Psoas muscle (tissue), 8 donors: ENCODE data around the gene FOXA3. TPM values are rescaled to one million over a fixed set of nuclear protein-coding genes. Genes with fewer than 3 reads are reported as not detected.

ENCODE experiments used
- ATAC-seq, 4 donors: fragments of 200-7000 bp; cut with Tn5 transposase; one replicate each; pipeline ENCODE4 v1.9.1; 2020; ENCODE audit warnings: moderate library complexity in 3 of 4, mild to moderate bottlenecking in 2 of 4
- DNase-seq, 2 donors: peaks; one replicate each; pipeline ENCODE4 v3.0.0-alpha.2; 2020
- H3K27ac ChIP-seq: fragments of 200-600 bp; one replicate; pipeline ENCODE4 v1.8.0; 2022
- H3K27me3 ChIP-seq, 3 donors: fragments of 200-600 bp in 1 of 3; one replicate each; pipeline versions ENCODE4 v1.6.1 to v1.8.0; 2013 to 2022; ENCODE audit warnings: low read length in 2 of 3, mild to moderate bottlenecking in 2 of 3, moderate library complexity in 1 of 3; ENCODE audit not compliant: insufficient read depth in 3 of 3
- H3K36me3 ChIP-seq, 2 donors: fragments of 200-600 bp in 1 of 2; one replicate each; pipeline versions ENCODE4 v1.6.1 to v1.8.0; 2013 to 2022; ENCODE audit warnings: low read depth in 1 of 2, mild to moderate bottlenecking in 1 of 2, moderate library complexity in 1 of 2; ENCODE audit not compliant: insufficient read depth in 1 of 2
- H3K4me1 ChIP-seq: fragments of 200-600 bp; one replicate; pipeline ENCODE4 v1.8.0; 2022
- H3K4me3 ChIP-seq: fragments of 200-600 bp; one replicate; pipeline ENCODE4 v1.8.0; 2022; ENCODE audit warnings: mild to moderate bottlenecking
- H3K9me3 ChIP-seq: fragments of 200-600 bp; one replicate; pipeline ENCODE4 v1.8.0; 2022
- WGBS, 3 donors: extraction: QIAGEN DNeasy Blood & Tissue Kit; methylation state at CpG; one replicate each; pipeline versions ENCODE4 v1.1.6 to v1.1.7; 2013; 5-methylcytosine and 5-hydroxymethylcytosine counted together
- intact Hi-C, 2 donors: fragments of 100-400 bp; cut with DNase I; formaldehyde crosslinking; loops; one replicate each; pipeline versions ENCODE4 v1.11.0 to v1.14.2; 2022
- long read RNA-seq, 2 donors: library from polyadenylated mRNA; unstranded; transcript quantifications; one replicate each; pipeline ENCODE4 v2.0.0, GENCODE V29; 2021
- polyA plus RNA-seq, 3 donors: library from polyadenylated mRNA; stranded (reverse); fragments of 200-250 nt; gene quantifications; one replicate each; pipeline ENCODE4 v1.2.3, GENCODE V29; 2013
- total RNA-seq, 4 donors: library from RNA; stranded (reverse); fragmentation: NEBNext Ultra II Directional in 2 of 4; extraction: Animal tissue kit (Norgen Biotek cat#: 25700) in 2 of 4; gene quantifications; one replicate each; pipeline versions ENCODE4 v1.2.1 to v1.2.4, GENCODE V29; 2021 to 2023
- TF ChIP-seq, protein P1 (sequence below): fragments of 200-600 bp; IDR thresholded peaks from one replicate; pipeline ENCODE4 v1.8.0; 2022; ENCODE audit warnings: antibody characterized with exemption
- donor health status: healthy with polysubstance abuse.
- donor health status: DM: no; HTN: no; CAD: no; lungs with moderate emphysema.
- donor health status: Bipolar disorder and iron deficiency.
- donor health status: healthy.
- donor health status: DM: yes; HTN: yes; CAD: no.
- donor health status: DM: no; HTN: no; CAD: no.
- donor health status: DM: no; HTN: no; CAD: no.
- donor health status: DM: yes; HTN: yes; CAD: no.

FOXA3 gene
- total RNA-seq = not detected
- under 1 TPM; 0.05 to 0.35 (median 0.23) TPM for polyA plus RNA-seq
- long read RNA-seq, donor 1 = 0 reads
- long read RNA-seq, donor 2 = 0 reads

DNA sequence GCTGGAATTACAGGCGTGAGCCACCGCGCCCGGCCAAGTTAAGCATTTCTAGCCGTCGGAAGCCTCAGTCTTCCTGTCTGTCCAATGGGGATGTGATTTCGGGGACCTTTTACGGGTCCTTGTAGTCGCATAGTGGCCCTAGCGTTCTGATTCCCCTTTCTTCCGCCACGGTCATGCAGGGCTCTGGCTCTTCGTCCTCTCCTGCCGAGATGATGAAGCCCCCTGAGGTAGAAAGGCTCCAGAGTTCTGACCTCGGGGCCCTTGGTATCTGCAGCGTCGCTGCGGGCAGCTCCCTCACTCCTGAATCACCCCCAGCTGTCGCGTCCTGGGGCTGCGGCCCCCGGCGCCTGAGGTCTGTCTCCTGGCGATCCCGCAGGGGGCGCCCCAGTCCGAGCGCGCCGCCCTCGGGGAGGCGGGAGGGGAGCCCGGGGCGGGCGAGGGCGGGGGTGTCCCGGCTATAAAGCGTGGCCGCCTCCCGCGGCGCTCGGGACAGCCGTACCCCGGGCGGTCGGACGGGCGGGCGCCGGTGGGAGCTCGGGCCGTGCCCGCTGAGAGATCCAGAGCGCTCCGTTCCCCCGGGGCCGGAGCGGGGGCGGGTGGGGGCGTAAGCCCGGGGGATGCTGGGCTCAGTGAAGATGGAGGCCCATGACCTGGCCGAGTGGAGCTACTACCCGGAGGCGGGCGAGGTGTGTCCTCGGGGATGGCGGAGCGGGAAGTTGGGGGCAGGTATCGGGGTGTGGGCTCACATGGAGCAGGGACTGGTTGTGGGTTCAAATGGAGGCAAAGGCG lies at the start of gene FOXA3:
FOXA3 (plus strand) TSS at position 487 of the 789 bp plus-strand sequence; CDS start at position 618, 131 bp downstream.
- TF ChIP-seq, protein P1, sequence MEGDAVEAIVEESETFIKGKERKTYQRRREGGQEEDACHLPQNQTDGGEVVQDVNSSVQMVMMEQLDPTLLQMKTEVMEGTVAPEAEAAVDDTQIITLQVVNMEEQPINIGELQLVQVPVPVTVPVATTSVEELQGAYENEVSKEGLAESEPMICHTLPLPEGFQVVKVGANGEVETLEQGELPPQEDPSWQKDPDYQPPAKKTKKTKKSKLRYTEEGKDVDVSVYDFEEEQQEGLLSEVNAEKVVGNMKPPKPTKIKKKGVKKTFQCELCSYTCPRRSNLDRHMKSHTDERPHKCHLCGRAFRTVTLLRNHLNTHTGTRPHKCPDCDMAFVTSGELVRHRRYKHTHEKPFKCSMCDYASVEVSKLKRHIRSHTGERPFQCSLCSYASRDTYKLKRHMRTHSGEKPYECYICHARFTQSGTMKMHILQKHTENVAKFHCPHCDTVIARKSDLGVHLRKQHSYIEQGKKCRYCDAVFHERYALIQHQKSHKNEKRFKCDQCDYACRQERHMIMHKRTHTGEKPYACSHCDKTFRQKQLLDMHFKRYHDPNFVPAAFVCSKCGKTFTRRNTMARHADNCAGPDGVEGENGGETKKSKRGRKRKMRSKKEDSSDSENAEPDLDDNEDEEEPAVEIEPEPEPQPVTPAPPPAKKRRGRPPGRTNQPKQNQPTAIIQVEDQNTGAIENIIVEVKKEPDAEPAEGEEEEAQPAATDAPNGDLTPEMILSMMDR = peak; percentile 51
- 2% methylated on average over 65 to 71 of the region's 71 CpGs for WGBS, 3 donors
- Histone ChIP-seq H3K4me3 (peak within 1 kb of the TSS; percentile 92), H3K27me3 (peaks cover 0 to 8% (median 0%) of the 10 kb centered on the region in 3 donors), H3K9me3 (no peaks in the 10 kb centered on the region), H3K27ac (no peak within 1 kb of the TSS), H3K36me3 (peaks cover 0 to 12% of the 10 kb centered on the region in 2 donors), H3K4me1 (peaks cover 5% of the 10 kb centered on the region)
- DNase-seq (peak; percentile 62 to 70), ATAC-seq (peak; percentile 46 to 70 (median 68))
- intact Hi-C loops = loop anchor here in 1 of 2 donors (2.0 kb wide), 1 partner anchor 21 kb away; no protein-coding TSS in a partner anchor

DNA sequence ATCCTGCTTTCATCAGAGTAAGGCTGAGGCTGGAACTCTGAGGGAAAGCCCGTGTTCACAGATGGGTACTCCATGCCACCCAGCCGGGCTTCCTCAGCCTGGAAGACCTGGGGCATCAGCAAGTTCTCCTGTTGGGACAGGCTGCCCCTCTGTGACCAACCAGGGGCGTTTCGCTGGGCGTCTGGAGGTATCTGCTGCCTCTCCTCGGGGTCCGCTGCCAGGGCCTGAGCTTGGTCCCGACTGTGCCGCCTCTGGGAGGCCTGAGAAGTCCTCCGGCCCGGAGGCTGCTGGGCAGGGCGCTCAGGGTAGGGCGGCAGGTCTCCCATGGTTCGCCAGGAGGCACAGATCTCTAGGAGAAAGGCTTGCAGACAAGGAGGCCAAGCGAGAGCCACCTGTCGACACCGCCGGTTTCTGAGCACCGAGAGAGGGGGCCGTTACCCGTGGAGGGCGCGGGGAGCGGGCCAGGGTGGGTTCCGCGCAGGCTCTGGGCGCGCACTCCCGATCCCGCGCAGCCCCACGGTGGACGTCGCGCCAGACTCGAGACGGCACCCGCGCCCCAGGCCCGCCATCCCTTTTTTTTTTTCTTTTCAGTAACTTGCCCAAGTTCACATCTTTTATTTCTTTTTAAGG lies 49.2 kb upstream of the FOXA3 start, which contains the start of gene RSPH6A:
RSPH6A (minus strand) TSS at position 458 of the 630 bp plus-strand sequence; CDS start at position 326, 132 bp downstream.
- H3K27ac ChIP-seq = no peak within 1 kb of the TSS

DNA sequence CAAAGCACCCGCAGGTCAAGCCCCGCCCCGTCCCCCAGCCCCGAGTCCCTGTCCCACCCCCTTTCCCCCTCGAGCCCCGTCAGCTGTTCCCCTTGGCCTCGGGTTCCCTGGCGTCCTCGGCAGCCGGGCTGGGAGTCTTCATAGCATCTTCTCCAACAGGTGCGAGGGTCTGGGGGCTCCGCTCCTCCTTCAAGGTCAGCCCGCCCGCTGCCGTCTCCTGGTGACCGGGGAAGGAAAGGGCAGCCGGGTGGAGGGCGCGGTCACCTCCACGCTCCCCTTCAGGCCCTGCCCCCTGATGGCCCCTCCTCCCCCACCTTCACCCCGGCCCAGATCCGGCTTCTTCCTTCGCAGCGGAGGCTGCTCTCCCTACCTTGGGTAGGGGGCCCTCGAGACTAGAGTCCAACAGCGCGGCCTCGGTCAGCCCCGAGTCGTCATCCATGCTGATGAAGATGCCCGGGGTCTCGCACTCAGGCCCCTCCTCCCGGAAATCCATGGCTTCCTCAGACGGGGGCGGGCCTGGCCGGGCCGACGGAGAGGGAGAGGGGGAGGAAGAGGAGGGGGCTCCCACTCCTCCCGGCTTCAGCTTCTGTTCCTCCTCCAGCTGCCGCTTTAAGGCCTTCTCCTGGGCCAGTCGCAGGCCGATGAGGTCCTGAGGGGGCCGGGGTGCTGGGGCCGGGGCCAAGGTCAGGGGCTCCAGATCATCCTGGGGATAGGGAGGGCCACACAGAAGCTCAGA lies 48.5 kb upstream of the FOXA3 start:
- DNase-seq (no peak), ATAC-seq (no peak)
- H3K4me1 ChIP-seq = no peaks in the 10 kb centered on the region
- peak overlapping the region; percentile 49 for H3K4me3 ChIP-seq
- H3K27ac ChIP-seq = no peak overlapping the region
- H3K27me3 ChIP-seq = peaks cover 0 to 2% (median 0%) of the 10 kb centered on the region in 3 donors
- peaks cover 0 to 13% of the 10 kb centered on the region in 2 donors for H3K36me3 ChIP-seq
- intact Hi-C loops = no loop called here
- 12 to 15% (median 13%) methylated on average over 36 to 44 of the region's 44 CpGs for WGBS, 3 donors
- TF ChIP-seq, protein P1 = no peak
- no peaks in the 10 kb centered on the region for H3K9me3 ChIP-seq

More for the DNA sequence above, 49.2 kb upstream of the FOXA3 start, which contains the start of gene RSPH6A:
- DNase-seq (no peak), ATAC-seq (no peak)
- intact Hi-C loops = no loop called here
- Histone ChIP-seq H3K9me3 (no peaks in the 10 kb centered on the region), H3K4me3 (peak within 1 kb of the TSS; percentile 49), H3K27me3 (peaks cover 0 to 2% (median 0%) of the 10 kb centered on the region in 3 donors), H3K4me1 (no peaks in the 10 kb centered on the region), H3K36me3 (peaks cover 0 to 6% of the 10 kb centered on the region in 2 donors)
- 22 to 32% (median 29%) methylated on average over 29 to 40 of the region's 40 CpGs for WGBS, 3 donors
- TF ChIP-seq, protein P1 = no peak

- peaks cover 0 to 19% of the 10 kb centered on the region in 2 donors for H3K36me3 ChIP-seq
- H3K27ac ChIP-seq = no peak overlapping the region
- H3K4me1 ChIP-seq = no peaks in the 10 kb centered on the region
- no peak overlapping the region for H3K4me3 ChIP-seq
- peaks cover 0 to 2% (median 0%) of the 10 kb centered on the region in 3 donors for H3K27me3 ChIP-seq
- TF ChIP-seq, protein P1 = no peak
- H3K9me3 ChIP-seq = no peaks in the 10 kb centered on the region
- DNase-seq (no peak), ATAC-seq (peak in 3 of 4 donors; percentile 3 to 12 (median 6))
- intact Hi-C loops = loop anchor here in 1 of 2 donors (1.0 kb wide), 1 partner anchor 67 kb away; no protein-coding TSS in a partner anchor
- WGBS, 3 donors = 61 to 70% (median 63%) methylated on average over 13 to 18 of the region's 18 CpGs
Observed at GRCh38 chr19:45816236-45817009, 47.7 kb upstream of the FOXA3 start.
